GM18520 (cell line): ENCODE results near the gene PRDM15.

ENCODE experiments used
- ATAC-seq: cut with Tn5 transposase; IDR thresholded peaks from one replicate; pipeline ENCODE4 v1.9.1; 2021; ENCODE audit not compliant: unreplicated experiment

PRDM15 gene

DNA sequence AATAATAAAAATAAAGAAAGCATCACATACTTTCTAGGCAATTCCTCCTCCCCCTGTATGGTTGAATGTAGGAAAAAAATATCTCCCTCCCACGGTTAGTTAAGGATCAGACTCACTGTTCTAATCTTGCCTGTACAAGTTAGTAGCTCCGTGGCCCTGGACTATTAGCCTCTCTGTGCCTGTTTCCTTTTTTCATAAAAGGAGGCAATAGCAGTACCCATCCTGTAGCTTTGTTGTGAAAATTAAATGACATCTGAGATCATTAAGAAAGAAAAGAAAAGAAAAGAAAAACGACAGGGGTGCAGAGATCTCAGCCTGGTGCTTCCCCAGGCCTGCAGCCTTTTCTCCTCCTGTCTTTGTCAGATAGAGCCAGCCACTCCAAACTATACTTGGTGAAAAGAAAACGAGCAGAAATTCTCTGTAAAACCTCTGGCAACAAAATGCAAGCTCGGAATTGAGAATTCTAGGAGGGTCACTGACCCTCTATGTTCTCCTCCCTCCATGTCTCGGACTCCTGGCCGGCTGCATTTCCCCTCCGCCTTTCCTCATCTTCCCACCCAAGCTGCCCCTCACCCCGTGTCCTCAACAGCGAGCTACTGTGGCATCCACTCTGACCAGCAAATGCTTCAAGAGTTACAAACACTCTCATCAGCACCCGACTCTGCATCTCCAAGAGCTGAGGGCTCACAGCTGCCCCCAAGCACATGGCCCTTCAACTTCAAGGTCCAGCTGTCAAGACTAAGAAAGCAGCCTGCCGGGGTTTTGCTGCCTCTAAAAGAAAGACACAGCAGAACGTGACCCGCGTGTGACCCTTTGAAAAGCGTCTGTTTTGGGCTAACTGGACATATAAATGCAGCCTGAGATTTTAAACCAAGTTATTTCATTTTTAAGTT, 125.9 kb downstream of the PRDM15 start:
- no peak for ATAC-seq

DNA sequence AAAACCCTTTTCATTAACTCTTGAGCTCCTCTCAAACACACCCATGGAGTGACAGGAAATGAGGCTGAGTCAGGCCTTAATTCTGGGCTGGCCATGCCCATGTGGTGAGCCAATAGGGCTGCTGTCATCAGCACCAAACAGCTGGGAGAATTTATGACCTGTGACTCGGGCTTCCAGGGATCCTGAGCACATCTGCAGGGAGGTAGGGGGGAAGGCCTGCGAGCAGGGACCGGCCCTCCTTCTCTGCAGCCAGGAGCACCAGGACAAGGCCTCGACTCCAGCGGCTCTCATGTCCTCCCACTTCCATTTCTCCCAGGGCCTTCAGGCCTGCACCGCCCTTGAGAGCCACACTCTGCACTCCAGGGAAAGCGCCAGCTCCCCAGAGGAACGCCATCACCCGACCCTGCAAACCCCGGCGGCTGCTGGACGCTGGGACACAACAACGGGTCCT, 126.9 kb downstream of the PRDM15 start:
- ATAC-seq: no peak

DNA sequence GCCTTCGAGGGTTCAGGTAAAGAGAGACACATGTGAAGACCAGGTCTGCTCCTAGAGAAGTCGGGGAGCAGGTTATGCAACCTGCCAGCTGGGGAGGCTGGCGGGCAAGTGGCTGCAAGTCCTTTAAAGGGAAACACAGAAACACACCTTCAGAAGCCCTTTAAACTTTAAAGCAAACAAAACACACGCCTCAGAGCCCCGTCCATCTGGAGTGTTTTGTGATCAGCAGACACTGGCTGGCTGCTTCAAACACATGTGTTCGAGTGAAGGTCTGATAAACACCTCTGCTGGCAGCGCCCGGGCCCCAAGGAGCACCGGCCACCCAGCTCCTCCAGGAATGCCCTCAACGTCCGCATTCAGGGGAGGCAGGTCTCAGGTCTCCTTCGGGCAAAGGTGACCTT, 127.5 kb downstream of the PRDM15 start:
- ATAC-seq: no peak

DNA sequence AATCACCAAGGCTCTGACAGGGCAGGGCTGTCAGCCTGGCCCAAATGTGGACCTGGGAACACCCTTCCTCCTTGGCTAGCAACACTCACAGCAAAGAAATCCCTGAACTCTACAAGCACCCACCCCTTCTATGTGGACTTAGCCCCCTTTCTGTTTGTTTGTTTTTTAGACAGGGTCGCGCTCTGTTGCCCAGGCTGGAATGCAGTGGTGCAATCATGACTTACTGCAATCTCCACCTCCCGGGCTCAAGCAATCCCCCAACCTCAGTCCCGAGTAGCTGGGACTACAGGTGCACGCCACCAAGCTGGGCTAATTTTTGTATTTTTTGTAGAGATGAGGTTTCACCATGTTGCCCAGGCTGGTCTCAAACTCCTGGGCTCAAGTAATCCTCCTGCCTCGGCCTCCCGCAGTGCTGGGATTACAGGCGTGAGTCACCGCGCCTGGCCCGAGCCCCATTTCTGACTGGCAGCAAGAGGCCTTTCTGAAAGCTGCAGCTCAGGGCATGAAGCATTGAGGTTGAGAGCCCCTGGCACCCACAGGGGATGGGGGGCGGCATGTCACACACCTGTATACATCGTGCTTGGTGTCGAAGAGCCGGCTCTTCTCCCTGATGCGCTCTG, 128.5 kb downstream of the PRDM15 start:
- no peak for ATAC-seq

DNA sequence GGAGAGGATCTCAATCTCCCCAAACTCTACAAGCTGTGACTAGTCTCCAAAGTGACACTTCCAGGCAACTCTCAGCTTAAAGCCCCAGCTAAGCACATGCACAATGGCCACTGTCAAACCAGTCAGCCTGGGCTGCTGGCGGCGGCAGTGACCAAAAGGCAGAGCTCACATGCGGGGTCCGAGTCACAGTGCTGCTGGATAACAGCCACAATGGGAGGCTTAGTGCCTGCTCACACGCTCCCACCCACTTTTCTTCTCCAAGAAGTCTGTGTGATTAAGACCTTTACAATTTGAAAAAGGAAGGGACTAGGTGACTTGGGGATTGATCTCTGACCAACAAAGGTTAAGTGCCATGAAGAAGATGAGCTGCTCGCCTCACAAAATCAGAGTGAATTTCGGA, 129.1 kb downstream of the PRDM15 start:
- no peak for ATAC-seq

DNA sequence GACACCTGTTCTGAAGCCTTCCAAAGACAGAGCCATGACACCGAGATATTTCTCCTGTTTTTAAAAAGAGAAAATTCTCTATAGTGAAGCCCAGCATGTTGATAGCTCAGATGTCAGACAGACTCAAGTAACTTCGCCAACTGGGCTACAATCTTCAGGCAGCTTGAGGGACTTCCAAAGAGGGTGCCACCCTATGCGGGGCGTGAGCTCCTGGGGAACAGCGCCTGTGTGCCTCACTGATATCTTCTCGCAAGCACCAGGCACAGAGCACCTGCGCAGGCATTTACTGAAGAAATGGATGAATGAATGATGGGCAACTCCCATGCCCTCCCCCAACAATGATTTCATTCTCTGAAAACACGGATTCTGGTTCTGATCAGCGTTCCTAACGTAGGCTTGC, 129.9 kb downstream of the PRDM15 start:
- ATAC-seq: no peak
